HG03060 (cell line): ENCODE results near the gene ATP6V0A4.
"Not testable (repeated sequence)": the region's sequence is repeated elsewhere in the genome, so short reads cannot be mapped to it uniquely, and the experiment has no call there.

Experiments used
- ATAC-seq: cut with Tn5 transposase; IDR thresholded peaks from one replicate; pipeline ENCODE4 v1.9.1; 2021; ENCODE audit warnings: low read depth, moderate number of reproducible peaks; ENCODE audit not compliant: unreplicated experiment

Gene ATP6V0A4

DNA sequence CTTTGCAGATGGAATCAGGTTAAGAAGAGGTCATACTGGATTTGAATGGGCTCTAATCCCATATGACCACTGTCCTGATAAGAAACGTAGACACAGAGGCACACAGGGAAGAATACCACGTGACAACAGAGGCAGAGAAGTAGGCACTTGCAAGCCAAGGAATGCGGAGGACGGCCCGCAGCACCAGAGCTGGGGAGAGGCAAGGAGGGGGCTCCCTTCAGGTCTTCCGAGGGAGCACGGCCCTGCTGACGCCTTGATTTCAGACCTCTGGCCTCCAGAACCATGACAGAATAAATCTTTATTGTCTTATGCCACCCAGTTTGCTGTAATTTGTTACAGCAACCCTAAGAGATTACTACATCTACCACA lies 44.9 kb downstream of the ATP6V0A4 start:
- ATAC-seq: no peak

- ATAC-seq: peak; percentile 93
Measured at GRCh38 chr7:138752518-138753149, 45.4 kb downstream of the ATP6V0A4 start.

DNA sequence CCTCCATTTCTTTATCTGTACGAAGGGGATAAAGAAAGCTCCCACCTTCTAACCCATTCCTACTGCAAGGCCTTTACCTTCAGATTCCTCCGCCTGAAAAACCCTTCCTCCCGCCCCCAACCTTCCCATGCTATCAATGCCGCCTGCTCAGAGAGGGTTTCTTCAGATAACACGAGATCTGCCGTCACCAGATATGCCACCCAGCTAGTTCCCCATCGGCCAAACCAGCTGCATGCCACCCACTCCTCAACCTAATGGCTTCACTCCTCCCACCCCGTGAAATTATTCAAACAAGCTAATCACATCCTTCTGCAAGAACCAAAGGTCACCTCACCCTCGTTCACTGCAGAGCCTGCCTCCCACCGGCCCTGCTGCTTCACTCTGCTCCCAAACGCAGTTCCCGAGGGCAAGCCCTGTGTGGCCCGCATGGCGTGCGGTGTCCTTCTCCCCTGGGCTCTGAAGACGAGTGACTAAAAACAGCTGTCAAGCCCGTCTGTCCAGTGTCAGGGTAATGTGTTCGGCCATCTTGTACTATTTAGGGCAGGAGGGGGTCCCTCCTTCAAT lies 47.0 kb downstream of the ATP6V0A4 start:
- no peak for ATAC-seq

GRCh38 chr7:138750473-138750872 lies 47.5 kb downstream of the ATP6V0A4 start:
- ATAC-seq: no peak

- ATAC-seq: no peak
Measured at GRCh38 chr7:138749960-138750359, 48.0 kb downstream of the ATP6V0A4 start.

DNA sequence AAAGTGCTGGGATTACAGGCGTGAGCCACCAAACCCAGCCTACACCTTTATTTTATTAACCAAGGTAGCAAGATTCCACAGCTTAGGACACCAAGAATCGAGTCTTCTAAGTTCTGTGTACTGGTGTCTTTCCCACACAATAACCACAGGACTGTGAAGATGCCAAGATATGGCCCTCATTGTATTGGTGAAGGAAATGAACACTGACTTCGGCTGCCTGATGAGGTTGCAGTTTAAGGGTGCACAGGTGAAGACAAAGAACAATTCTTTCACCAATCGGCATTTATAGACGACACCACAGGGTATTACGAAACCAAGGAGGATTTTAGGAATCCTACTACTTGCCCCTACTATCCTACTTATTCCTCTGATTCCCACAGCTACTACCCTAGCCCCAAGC lies 49.3 kb downstream of the ATP6V0A4 start:
- no peak for ATAC-seq

DNA sequence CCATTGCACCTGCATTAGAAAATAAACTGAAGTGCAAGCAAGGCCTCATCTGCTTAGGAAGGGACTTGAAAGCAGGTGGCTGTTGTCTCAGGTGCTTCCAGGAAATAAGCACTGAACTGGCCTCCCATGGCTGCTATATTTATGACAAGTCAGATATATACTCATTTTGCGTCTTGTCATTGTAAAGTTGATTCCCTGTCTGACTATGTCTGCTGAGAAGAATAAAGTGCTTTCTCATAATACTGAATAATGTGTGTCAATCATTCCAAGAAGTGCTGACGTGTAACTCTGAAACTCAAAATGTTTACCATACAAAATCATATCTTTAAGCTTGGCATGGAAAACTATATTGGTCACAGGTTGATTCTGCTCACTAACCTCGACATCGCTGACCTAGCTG lies 51.9 kb downstream of the ATP6V0A4 start:
- no peak for ATAC-seq

DNA sequence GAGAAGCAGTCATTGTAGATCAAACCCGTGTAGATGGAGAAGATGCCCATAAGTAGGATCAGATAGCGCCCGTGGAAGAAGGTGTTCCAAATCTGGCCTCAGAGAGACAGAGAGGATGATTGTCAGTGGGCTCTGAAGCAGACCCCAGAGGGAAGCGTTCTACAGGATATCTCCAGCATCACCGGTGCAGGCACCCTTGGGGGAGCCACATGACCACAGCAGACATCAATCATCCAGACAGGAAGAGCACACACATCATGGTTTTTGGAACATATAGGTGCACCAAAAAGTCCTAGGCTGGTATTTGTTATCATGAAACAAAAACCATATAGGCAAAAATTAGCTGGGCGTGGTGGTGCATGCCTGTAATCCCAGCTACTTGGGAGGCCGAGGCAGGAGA lies 52.8 kb downstream of the ATP6V0A4 start:
- ATAC-seq: no peak

GRCh38 chr7:138741453-138741735 lies 56.6 kb downstream of the ATP6V0A4 start:
- ATAC-seq: no peak

- no peak for ATAC-seq
Measured at GRCh38 chr7:138739859-138740258, 58.1 kb downstream of the ATP6V0A4 start.

- ATAC-seq: no peak
Measured at GRCh38 chr7:138738551-138739335, 59.3 kb downstream of the ATP6V0A4 start.

DNA sequence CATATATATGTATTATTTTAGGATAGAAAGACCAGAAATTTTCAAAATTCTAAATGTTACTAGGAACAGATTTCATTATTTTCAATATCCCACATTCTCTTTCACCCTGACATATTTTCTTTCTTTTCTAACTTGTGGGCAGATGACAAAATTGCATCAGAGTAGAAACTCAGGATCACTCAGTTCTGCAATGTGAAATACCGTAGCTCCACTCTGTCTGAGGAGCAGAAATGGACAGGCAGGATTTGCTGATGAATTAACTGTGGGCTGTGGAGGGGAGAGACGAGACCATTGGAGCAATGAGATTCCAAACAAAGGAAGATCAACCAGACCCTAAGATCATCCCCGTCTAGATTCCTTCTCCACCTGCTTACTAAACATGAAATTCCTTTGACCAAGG lies 59.9 kb downstream of the ATP6V0A4 start:
- ATAC-seq: no peak

- no peak for ATAC-seq
Measured at GRCh38 chr7:138735399-138735798, 62.6 kb downstream of the ATP6V0A4 start.

- ATAC-seq: not testable (repeated sequence)
Measured at GRCh38 chr7:138731733-138732132, 66.3 kb downstream of the ATP6V0A4 start.

- ATAC-seq: no peak
Measured at GRCh38 chr7:138729444-138729843, 68.6 kb downstream of the ATP6V0A4 start.

GRCh38 chr7:138727336-138728099 lies 70.5 kb downstream of the ATP6V0A4 start:
- no peak for ATAC-seq

DNA sequence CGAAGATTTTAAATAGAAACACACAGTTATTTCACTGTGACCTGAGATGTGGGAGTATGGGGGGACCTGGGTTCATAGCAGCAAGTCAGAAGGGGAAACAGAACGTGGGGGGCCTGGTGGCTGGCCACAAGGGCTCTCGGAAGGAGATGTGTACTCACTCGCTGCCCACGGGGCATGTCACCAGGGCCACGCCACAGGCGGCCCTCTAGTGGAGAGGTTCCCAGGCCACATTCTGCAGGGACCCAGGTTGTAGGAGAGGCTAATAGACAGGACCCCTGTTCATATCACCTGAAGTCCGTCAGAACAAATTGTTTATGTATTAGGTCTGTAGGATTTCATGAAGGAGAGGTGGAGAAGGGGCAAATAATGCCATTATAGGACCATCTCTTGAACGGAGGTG lies 71.7 kb downstream of the ATP6V0A4 start:
- no peak for ATAC-seq

DNA sequence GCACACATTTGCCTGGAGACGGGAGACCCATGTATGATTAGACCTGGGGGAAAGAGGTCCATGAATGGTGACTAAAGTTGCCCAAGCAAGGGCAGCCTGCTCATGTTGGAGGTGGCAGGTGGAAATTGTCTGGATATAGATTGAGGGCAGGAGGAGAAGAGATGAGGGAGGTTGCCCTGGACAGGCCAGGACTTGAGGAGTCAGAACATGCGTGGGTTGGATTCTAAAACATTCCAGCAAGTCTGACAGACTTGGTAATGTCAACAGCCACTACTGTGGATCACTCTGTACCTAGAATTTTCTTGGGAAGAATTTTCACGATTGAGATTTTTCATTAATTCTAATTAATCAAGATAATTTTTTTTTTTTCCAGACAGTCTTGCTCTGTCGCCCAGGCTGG lies 77.7 kb downstream of the ATP6V0A4 start:
- no peak for ATAC-seq

DNA sequence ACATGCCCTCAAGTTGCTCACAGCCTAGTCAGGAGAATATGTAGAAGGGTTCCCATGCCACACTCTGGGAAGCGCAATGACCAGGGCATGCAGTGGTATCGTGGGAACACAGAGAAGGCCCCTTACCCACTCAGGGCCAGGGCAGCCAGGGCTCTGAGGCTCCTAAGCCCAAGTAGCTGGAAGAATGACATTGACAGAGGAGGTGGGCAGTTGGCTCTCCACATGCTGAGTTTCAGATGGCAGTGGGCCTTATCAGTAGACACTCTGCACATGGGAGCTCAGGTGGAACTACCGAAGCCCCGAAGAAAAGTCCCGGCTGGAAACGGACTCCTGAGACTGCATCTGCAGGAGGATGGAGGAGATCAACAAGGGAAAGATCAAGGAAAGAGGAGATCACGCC lies 81.1 kb downstream of the ATP6V0A4 start:
- ATAC-seq: no peak

DNA sequence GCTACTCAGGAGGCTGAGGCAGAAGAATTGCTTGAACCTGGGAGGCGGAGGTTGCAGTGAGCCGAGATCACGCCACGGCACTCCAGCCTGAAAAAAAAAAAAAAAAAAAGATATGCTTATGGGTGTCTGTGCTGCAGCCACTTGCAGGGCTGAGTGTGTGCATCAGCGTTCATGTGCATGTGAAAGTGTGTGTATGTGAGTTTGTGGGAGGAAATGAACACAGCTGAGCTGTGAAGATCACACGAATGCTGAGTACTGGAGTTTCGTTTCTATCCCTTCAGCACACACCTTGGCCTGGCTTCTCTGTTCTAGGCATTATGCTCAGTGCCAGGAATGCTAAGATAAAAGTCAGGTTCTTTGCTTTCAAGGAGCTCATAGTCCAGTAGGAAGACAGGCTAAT lies 84.8 kb downstream of the ATP6V0A4 start:
- no peak for ATAC-seq

- ATAC-seq: no peak
Measured at GRCh38 chr7:138712652-138713051, 85.3 kb downstream of the ATP6V0A4 start.
